Stimulated activated CD4-positive, alpha-beta T cell treated with anti-CD3 and anti-CD28 coated beads, Interleukin-4, amount 100 ng/mL, for 1 hour (primary cell): ENCODE data around the gene NAT8L.

Experiments used
- DNase-seq: peaks from one replicate; pipeline ENCODE4 v3.0.0-alpha.2; 2020

The NAT8L gene

GRCh38 chr4:2076908-2077536, 17.9 kb downstream of the NAT8L start:
- DNase-seq = no peak

GRCh38 chr4:2077537-2078460, 18.7 kb downstream of the NAT8L start:
- DNase-seq = no peak

- DNase-seq = no peak
Measured at GRCh38 chr4:2078584-2078983, 19.5 kb downstream of the NAT8L start.

GRCh38 chr4:2079006-2079405, 19.9 kb downstream of the NAT8L start:
- no peak for DNase-seq

GRCh38 chr4:2079926-2080325, 20.8 kb downstream of the NAT8L start:
- no peak for DNase-seq

- no peak for DNase-seq
Measured at GRCh38 chr4:2080429-2081300, 21.5 kb downstream of the NAT8L start.

GRCh38 chr4:2081540-2081939, 22.4 kb downstream of the NAT8L start:
- no peak for DNase-seq

- no peak for DNase-seq
Measured at GRCh38 chr4:2082118-2082517, 23.0 kb downstream of the NAT8L start.

GRCh38 chr4:2082627-2083026, 23.5 kb downstream of the NAT8L start:
- no peak for DNase-seq

- DNase-seq = no peak
Measured at GRCh38 chr4:2083116-2083825, 24.1 kb downstream of the NAT8L start.

- DNase-seq = no peak
Measured at GRCh38 chr4:2083826-2084160, 24.7 kb downstream of the NAT8L start.

GRCh38 chr4:2084316-2084715, 25.2 kb downstream of the NAT8L start:
- no peak for DNase-seq

- no peak for DNase-seq
Measured at GRCh38 chr4:2085496-2085901, 26.4 kb downstream of the NAT8L start.

- DNase-seq = no peak
Measured at GRCh38 chr4:2087170-2087569, 28.0 kb downstream of the NAT8L start.

- no peak for DNase-seq
Measured at GRCh38 chr4:2089222-2089621, 30.1 kb downstream of the NAT8L start.

- DNase-seq = no peak
Measured at GRCh38 chr4:2090642-2091041, 31.5 kb downstream of the NAT8L start.

- DNase-seq = no peak
Measured at GRCh38 chr4:2091990-2092668, 33.0 kb downstream of the NAT8L start.

GRCh38 chr4:2092669-2093053, 33.5 kb downstream of the NAT8L start:
- no peak for DNase-seq

GRCh38 chr4:2093265-2093664, 34.1 kb downstream of the NAT8L start:
- no peak for DNase-seq

GRCh38 chr4:2094545-2094944, 35.4 kb downstream of the NAT8L start:
- no peak for DNase-seq

- no peak for DNase-seq
Measured at GRCh38 chr4:2095236-2096072, 36.3 kb downstream of the NAT8L start.
